ENCODE measurements around the gene ATF4. TPM values are rescaled to one million over a fixed set of nuclear protein-coding genes. Genes with fewer than 3 reads are reported as not detected.
"Not testable (repeated sequence)": the region's sequence is repeated elsewhere in the genome, so short reads cannot be mapped to it uniquely, and the experiment has no call there.

Gene ATF4
- total RNA-seq, 1 experiment from 2014 or later: 181 TPM

GRCh38 chr22:39489094-39490068 lies 31.0 kb upstream of the ATF4 start:
- no peak for DNase-seq (ENCODE audit: low read depth)

- peak; percentile 58 for DNase-seq (ENCODE audit: low read depth)
Observed at GRCh38 chr22:39490135-39490798, 30.1 kb upstream of the ATF4 start.

DNA sequence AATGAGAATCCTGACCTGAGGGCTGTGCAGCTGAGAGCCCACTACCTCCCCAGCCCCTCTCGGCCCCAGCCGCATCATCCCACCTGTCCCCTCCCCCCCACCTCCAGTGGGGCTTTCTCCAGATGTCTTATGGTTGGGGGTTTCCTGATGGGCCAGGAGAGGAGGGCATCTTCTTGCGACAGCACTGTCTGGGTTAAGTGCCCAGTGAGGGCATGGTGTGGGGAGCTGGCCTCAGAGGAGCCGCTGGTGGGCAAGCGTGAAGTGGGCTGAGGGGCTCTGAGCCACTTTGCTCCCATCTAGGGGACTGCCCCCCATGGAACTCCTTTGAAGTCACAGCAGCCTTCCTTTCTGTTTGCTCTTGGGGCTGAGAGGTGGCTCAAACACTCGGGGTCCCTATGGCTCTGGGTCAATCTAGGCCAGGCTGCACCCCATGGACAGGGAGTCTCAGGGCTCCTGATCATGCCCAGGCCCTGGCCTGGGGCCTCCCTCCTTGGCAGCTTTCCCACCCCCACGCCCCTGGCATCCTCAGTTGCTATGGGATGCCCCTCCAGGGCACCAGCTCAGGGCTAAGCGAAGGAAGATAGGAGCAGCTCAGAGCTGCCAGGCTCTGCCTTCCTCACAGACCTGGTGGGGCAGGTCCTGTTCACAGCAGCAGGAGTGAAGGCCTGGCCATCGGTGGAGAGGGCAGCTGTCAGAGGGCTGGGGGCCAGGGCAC lies 29.2 kb upstream of the ATF4 start:
- no peak for DNase-seq (ENCODE audit: low read depth)

DNA sequence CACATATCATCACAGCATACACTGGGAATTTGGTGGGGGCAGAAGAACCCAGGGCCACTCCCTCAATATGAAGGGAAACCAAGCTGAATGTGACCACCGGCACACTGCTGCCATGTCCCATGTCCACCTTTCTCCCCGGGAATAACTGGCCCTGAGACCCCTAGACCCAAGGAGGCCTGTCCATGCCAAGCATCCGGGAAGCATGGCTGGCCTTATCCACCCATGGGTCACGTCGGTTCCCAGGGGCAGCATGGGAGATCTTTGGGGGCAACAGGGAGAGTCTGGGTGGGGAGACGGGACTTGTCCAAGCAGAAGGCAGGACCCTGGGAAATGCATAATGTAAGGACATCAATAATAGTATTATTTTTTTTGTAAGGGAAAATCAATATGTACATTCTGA lies 28.7 kb upstream of the ATF4 start:
- no peak for DNase-seq (ENCODE audit: low read depth)

DNA sequence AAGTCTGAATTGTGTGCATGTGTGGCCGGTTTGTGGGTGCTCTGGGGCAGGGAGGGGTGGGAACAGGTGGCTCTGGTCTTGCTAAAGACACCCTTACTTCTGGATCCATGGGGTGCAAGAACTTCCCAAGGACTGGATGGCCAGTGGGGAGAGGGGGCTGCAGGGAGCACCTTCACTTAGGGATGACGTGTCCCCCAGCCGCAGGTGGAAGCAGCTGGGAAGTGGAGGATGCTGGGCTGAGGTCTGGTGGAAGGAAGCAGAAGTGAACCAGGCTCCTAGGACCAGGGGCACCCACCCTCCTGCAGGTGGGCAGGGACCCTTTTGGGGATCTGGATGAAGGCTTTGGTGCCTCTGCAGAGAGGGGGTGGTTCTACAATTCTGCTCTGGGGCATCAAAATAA lies 28.2 kb upstream of the ATF4 start:
- no peak for DNase-seq (ENCODE audit: low read depth)

- peak; percentile 88 for DNase-seq (ENCODE audit: low read depth)
Observed at GRCh38 chr22:39493759-39494158, 26.6 kb upstream of the ATF4 start.

DNA sequence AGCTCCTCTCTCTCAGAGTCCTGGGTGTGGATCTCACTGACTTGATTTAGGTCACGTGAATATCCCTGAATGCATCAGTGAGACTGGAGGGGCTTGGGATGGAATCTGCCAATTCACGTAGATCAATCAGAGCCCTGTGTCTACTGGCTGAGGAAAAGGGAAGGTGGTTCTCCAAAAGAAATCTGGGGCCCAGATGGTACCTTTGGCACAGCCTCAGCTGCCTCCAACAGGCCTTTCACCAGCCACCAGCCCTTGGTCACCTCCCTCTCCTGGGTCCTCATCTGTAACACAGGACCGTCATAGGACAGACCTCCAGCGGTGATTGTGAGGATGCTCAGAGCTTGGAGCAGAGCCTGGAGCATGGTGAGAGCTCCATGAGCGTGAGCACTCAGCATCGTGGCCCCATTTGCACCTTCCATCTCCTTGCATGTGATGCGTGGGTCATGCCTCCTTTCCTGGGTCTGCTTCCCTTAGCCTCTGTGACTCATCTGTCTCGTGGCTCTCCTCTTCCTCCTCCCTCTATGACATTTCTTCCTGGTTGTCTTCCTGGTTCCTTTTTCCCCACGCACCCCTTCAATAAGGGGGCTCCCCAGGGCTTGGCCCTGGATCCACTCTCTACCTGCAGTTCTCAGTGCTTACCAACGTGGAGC lies 25.8 kb upstream of the ATF4 start:
- DNase-seq (ENCODE audit: low read depth): no peak

DNA sequence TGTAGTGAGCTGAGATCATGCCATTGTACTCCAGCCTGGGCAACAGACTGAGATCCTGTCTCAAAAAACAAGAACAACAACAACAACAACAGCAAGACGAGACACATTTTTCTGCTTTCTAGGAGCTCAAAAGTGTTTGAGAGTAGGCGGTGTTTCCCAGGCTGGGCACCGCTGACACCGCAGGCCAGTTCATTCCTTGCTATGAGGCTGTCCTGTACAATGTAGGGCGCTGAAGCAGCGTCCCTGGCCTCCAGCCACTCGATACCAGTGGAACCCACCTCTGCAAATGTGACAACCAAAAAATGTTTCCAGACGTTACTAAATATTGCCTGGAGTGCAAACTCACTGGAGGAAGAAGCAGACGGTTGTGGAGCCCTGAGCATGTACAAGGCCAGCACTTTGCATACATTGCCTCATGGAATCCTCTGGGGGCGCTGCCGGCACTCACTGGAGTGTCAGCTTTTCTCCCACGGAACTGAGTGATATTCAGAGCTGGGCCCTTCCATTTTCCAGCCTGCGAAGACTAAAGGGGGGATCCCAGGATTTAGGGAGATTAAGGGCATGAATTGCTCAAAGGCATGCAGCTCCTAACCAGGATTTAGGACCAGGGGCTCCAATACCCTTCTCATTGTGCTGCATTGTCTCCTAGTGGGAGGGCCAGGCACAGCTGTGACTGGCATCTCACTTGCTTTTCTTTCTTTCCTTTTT lies 24.1 kb upstream of the ATF4 start:
- DNase-seq (ENCODE audit: low read depth): peak; percentile 65

- no peak for DNase-seq (ENCODE audit: low read depth)
Observed at GRCh38 chr22:39497429-39497828, 22.9 kb upstream of the ATF4 start.

DNA sequence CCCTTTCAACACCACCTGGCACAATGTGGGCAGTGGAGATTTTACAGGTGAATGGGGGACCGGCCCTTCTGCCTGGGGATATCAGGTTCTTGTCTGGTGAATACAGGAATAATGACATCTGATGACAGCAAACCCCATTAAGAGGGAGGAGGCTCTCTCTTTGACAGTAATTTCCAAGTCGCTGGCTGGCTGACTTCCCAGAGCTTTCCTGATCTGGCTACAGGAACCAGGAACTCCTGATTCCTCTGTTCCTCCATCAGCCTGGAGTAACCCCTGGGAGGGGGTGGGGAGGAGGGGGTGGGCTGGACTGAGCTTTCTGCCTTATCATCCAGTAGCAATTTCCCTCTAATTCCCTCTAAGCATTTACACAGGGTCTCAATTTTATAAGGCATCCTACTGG lies 22.0 kb upstream of the ATF4 start:
- DNase-seq (ENCODE audit: low read depth): no peak

GRCh38 chr22:39498802-39499201 lies 21.6 kb upstream of the ATF4 start:
- DNase-seq (ENCODE audit: low read depth): no peak

DNA sequence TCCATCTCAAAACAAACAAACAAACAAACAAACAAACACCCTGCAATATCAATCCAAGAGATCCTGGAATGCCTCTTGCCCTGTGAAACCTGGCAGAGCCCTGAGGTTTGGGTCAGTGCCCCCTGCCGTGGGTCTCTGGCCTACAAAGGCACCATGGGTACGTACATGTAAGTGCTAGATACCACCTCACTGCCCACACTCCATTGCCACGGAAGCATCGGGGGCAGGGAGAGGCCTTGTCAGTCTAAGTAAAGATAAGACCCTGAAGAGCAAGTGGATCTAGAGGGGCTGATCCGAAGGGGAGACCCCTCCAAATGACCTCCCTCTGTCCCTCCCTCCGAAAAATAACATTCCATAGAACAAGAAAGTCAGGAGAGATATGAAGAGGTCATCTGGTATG lies 20.3 kb upstream of the ATF4 start:
- DNase-seq (ENCODE audit: low read depth): no peak

DNA sequence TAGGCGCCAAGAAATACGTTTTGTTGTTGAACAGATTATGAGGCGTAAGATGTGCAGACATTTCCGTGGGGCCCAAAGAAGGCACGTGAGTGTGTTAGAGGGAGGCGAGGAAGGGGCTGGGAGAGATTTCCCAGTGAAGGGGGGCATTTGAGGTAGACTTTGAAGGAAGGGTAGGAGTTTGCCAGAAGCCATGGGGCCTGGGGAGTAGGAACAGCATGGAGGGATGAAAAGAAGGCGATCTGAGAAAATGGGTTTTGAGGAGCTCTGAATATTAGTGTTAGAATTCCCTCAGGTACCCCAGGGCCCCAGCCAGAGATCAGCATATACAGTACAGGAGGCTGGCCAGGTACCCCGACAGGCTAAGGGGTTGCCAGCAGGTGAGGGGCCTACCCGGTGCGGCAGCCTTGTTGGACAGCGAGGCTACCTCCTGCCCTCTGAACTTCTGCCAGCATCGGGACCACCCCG lies 18.7 kb upstream of the ATF4 start:
- no peak for DNase-seq (ENCODE audit: low read depth)

GRCh38 chr22:39502109-39502788 lies 18.1 kb upstream of the ATF4 start, which contains the start of gene MIEF1:
TSS of gene MIEF1 (plus strand) at chr22:39502290. CDS start at chr22:39511295, 9,005 bp downstream.
- peak; percentile 95 for DNase-seq (ENCODE audit: low read depth)

DNA sequence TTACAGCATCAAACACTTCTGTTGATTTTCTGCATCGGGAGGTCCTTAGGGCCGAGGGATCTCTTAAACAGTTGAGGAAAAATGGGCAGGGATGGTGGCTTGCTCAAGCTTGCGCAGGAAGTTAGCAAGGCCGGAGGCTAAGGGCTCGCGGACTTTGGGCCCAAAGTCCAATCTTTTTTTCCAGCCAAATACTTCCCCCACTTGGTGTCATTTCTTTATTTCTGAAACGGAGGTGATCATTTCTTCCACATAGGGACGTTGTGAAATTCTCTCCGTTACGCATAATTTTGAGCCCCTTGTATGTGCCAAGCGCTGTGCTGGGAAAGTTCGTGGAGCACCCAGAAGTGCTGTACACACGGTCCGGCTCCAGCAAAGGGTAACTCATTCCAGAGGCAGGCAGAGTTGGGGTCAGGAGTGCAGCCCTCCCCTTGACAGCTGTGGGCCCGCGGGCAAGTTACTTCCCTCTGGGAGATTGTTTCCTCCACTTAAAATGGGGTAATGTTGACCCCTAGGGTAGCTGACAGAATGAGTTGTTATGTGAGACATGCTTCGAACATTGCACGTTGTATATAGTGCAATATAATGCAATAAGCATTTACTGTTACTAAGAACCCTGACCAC lies 17.5 kb upstream of the ATF4 start:
- no peak for DNase-seq (ENCODE audit: low read depth)

DNA sequence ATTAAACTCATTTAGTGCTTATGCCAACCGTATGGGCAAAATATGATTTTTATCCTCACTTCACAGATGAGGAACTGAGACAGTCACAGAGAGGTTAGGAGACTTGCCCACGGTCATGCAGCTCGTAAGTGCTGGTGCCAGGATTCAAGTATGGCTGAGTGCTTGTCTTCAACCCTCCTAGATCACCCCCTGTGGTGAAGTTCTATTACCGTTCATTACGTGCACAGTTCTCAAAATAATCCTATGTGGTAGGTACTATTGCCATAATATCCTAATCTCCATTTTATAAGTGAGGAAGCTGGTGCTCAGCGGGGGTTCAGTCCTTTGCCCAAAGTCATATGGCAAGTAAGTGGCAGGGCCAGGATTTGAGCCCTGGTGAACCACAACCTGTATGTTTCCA lies 16.7 kb upstream of the ATF4 start:
- DNase-seq (ENCODE audit: low read depth): no peak

GRCh38 chr22:39504071-39504470 lies 16.3 kb upstream of the ATF4 start:
- DNase-seq (ENCODE audit: low read depth): no peak

DNA sequence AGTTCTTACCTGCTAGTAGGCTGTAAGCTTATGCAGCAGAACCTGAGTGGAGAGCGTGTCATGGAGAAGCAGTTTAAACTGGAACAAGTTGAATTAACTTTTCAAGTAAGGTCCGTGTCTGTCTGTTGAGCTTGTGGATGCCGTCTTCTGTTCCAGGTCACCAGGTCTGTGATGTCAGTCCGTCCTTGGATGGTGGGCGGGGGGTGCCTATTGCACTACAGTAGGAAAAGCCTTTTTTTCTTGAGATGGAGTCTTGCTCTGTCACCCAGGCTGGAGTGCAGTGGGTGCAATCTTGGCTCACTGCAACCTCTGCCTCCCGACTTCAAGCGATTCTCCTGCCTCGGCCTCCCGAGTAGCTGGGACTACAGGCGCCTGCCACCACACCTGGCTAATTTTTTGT lies 13.3 kb upstream of the ATF4 start:
- not testable (repeated sequence) for DNase-seq (ENCODE audit: low read depth)

- no peak for DNase-seq (ENCODE audit: low read depth)
Observed at GRCh38 chr22:39508393-39508792, 12.0 kb upstream of the ATF4 start.
